GM12873 (cell line): ENCODE results near the gene SPATA9.

Experiments used
- CTCF ChIP-seq: IDR thresholded peaks from 2 replicates; pipeline ENCODE4 v1.5.1; 2012; ENCODE audit warnings: low read depth, mild to moderate bottlenecking, moderate library complexity, low read length, control low read depth; ENCODE audit not compliant: insufficient read depth; ENCODE audit errors: missing control alignments

SPATA9 gene

GRCh38 chr5:95721582-95722295 is 38.9 kb upstream of the SPATA9 start:
- TF ChIP-seq CTCF = no peak

GRCh38 chr5:95720094-95720786 is 37.4 kb upstream of the SPATA9 start:
- no peak for TF ChIP-seq CTCF

GRCh38 chr5:95718738-95719137 is 35.9 kb upstream of the SPATA9 start:
- no peak for TF ChIP-seq CTCF

- no peak for TF ChIP-seq CTCF
Observed at GRCh38 chr5:95718203-95718602, 35.4 kb upstream of the SPATA9 start.

- TF ChIP-seq CTCF = no peak
Observed at GRCh38 chr5:95717439-95717838, 34.6 kb upstream of the SPATA9 start.

GRCh38 chr5:95715799-95716461 is 33.1 kb upstream of the SPATA9 start:
- no peak for TF ChIP-seq CTCF
